ENCODE measurements around the gene SLC3A2.

The SLC3A2 gene

GRCh38 chr11:62925308-62925707 is 44.6 kb downstream of the SLC3A2 start:
- Histone ChIP-seq H2BK5ac (ENCODE audit: low read depth, low read length, poor library complexity) (no peak overlapping the region), H3K9ac (ENCODE audit: low read length) (no peak overlapping the region), H2AFZ (ENCODE audit: insufficient read depth, low read length, poor library complexity) (no peak overlapping the region), H2AK5ac (ENCODE audit: low read length) (no peak overlapping the region), H2BK12ac (ENCODE audit: low read length) (no peak overlapping the region), H3K4me2 (ENCODE audit: low read length) (peak overlapping the region; percentile 68), H2BK120ac (ENCODE audit: insufficient read depth, low read length, poor library complexity) (no peak overlapping the region), H3K36me3 (ENCODE audit: control insufficient read depth in 1 of 2, insufficient read depth in 2 of 2, low read length in 2 of 2) (no peaks in the 10 kb centered on the region), H3K27ac (ENCODE audit: low read depth, low read length) (no peak overlapping the region), H3K4me1 (ENCODE audit: control insufficient read depth in 1 of 2, insufficient read depth in 2 of 2, low read length in 2 of 2) (peaks cover 20 to 22% of the 10 kb centered on the region in 2 experiments), H3K9me3 (ENCODE audit: insufficient read depth, low read depth, low read length) (no peaks in the 10 kb centered on the region), H3K79me1 (ENCODE audit: low read length) (no peaks in the 10 kb centered on the region), H3K14ac (ENCODE audit: low read length) (no peak overlapping the region), H3K23ac (ENCODE audit: low read length) (no peak overlapping the region), H3K4ac (ENCODE audit: low read depth, low read length) (no peak overlapping the region), H4K8ac (ENCODE audit: low read depth, low read length) (no peak overlapping the region), H3K27me3 (ENCODE audit: insufficient read depth, low read length) (peaks cover 26% of the 10 kb centered on the region), H3K79me2 (ENCODE audit: control insufficient read depth, insufficient read depth, low read length, poor library complexity) (no peaks in the 10 kb centered on the region), H4K91ac (ENCODE audit: low read depth, low read length) (no peak overlapping the region), H3K18ac (ENCODE audit: low read length) (no peak overlapping the region), H4K12ac (ENCODE audit: low read depth, low read length) (no peak overlapping the region), H3K4me3 (ENCODE audit: low read depth, low read length) (no peak overlapping the region)
- no CpG with 5 or more reads among the region's 14 CpGs for WGBS (ENCODE audit: extremely low coverage, insufficient coverage, insufficient read length)
- DNase-seq, result peak; percentile 97

GRCh38 chr11:62925745-62926679 is 45.3 kb downstream of the SLC3A2 start:
- H3K4me2 ChIP-seq (ENCODE audit: low read length), result peak overlapping the region; percentile 68
- H3K9ac ChIP-seq (ENCODE audit: low read length), result no peak overlapping the region
- DNase-seq, result peak in 1 of 2 donors; percentile 24
- H2AK5ac ChIP-seq (ENCODE audit: low read length), result no peak overlapping the region
- no peak overlapping the region for H3K14ac ChIP-seq (ENCODE audit: low read length)
- H3K4ac ChIP-seq (ENCODE audit: low read depth, low read length), result no peak overlapping the region
- H4K12ac ChIP-seq (ENCODE audit: low read depth, low read length), result no peak overlapping the region
- H3K27ac ChIP-seq (ENCODE audit: low read depth, low read length), result no peak overlapping the region
- H3K27me3 ChIP-seq (ENCODE audit: insufficient read depth, low read length), result peaks cover 26% of the 10 kb centered on the region
- no peaks in the 10 kb centered on the region for H3K79me1 ChIP-seq (ENCODE audit: low read length)
- H2BK12ac ChIP-seq (ENCODE audit: low read length), result no peak overlapping the region
- H3K4me3 ChIP-seq (ENCODE audit: low read depth, low read length), result no peak overlapping the region
- no peak overlapping the region for H2BK120ac ChIP-seq (ENCODE audit: insufficient read depth, low read length, poor library complexity)
- H3K79me2 ChIP-seq (ENCODE audit: control insufficient read depth, insufficient read depth, low read length, poor library complexity), result no peaks in the 10 kb centered on the region
- no peak overlapping the region for H4K8ac ChIP-seq (ENCODE audit: low read depth, low read length)
- no peak overlapping the region for H3K23ac ChIP-seq (ENCODE audit: low read length)
- no CpG with 5 or more reads among the region's 71 CpGs for WGBS (ENCODE audit: extremely low coverage, insufficient coverage, insufficient read length)
- H4K91ac ChIP-seq (ENCODE audit: low read depth, low read length), result no peak overlapping the region
- H3K36me3 ChIP-seq (ENCODE audit: control insufficient read depth in 1 of 2, insufficient read depth in 2 of 2, low read length in 2 of 2), result no peaks in the 10 kb centered on the region
- no peaks in the 10 kb centered on the region for H3K9me3 ChIP-seq (ENCODE audit: insufficient read depth, low read depth, low read length)
- H3K4me1 ChIP-seq (ENCODE audit: control insufficient read depth in 1 of 2, insufficient read depth in 2 of 2, low read length in 2 of 2), result peaks cover 20 to 22% of the 10 kb centered on the region in 2 experiments
- H2BK5ac ChIP-seq (ENCODE audit: low read depth, low read length, poor library complexity), result no peak overlapping the region
- peak overlapping the region; percentile 47 for H2AFZ ChIP-seq (ENCODE audit: insufficient read depth, low read length, poor library complexity)
- no peak overlapping the region for H3K18ac ChIP-seq (ENCODE audit: low read length)

GRCh38 chr11:62926680-62927455 is 46.2 kb downstream of the SLC3A2 start:
- Histone ChIP-seq H3K27ac (ENCODE audit: low read depth, low read length) (no peak overlapping the region), H3K4me1 (ENCODE audit: control insufficient read depth in 1 of 2, insufficient read depth in 2 of 2, low read length in 2 of 2) (peaks cover 20 to 22% of the 10 kb centered on the region in 2 experiments), H3K36me3 (ENCODE audit: control insufficient read depth in 1 of 2, insufficient read depth in 2 of 2, low read length in 2 of 2) (no peaks in the 10 kb centered on the region), H4K91ac (ENCODE audit: low read depth, low read length) (no peak overlapping the region), H2AFZ (ENCODE audit: insufficient read depth, low read length, poor library complexity) (peak overlapping the region; percentile 47), H3K27me3 (ENCODE audit: insufficient read depth, low read length) (peaks cover 26% of the 10 kb centered on the region), H2AK5ac (ENCODE audit: low read length) (no peak overlapping the region), H3K79me1 (ENCODE audit: low read length) (no peaks in the 10 kb centered on the region), H3K18ac (ENCODE audit: low read length) (no peak overlapping the region), H3K4me3 (ENCODE audit: low read depth, low read length) (no peak overlapping the region), H4K12ac (ENCODE audit: low read depth, low read length) (no peak overlapping the region), H4K8ac (ENCODE audit: low read depth, low read length) (no peak overlapping the region), H3K4ac (ENCODE audit: low read depth, low read length) (no peak overlapping the region), H2BK120ac (ENCODE audit: insufficient read depth, low read length, poor library complexity) (no peak overlapping the region), H2BK5ac (ENCODE audit: low read depth, low read length, poor library complexity) (no peak overlapping the region), H3K14ac (ENCODE audit: low read length) (no peak overlapping the region), H3K23ac (ENCODE audit: low read length) (peak overlapping the region; percentile 14), H3K9ac (ENCODE audit: low read length) (no peak overlapping the region), H3K79me2 (ENCODE audit: control insufficient read depth, insufficient read depth, low read length, poor library complexity) (no peaks in the 10 kb centered on the region), H3K4me2 (ENCODE audit: low read length) (peak overlapping the region; percentile 68), H2BK12ac (ENCODE audit: low read length) (no peak overlapping the region), H3K9me3 (ENCODE audit: insufficient read depth, low read depth, low read length) (no peaks in the 10 kb centered on the region)
- DNase-seq, result no peak
- no CpG with 5 or more reads among the region's 53 CpGs for whole genome bisulfite sequencing (ENCODE audit: extremely low coverage, insufficient coverage, insufficient read length)

- Histone ChIP-seq H3K14ac (ENCODE audit: low read length) (no peak overlapping the region), H3K23ac (ENCODE audit: low read length) (no peak overlapping the region), H3K18ac (ENCODE audit: low read length) (no peak overlapping the region), H2BK12ac (ENCODE audit: low read length) (no peak overlapping the region), H3K79me2 (ENCODE audit: control insufficient read depth, insufficient read depth, low read length, poor library complexity) (no peaks in the 10 kb centered on the region), H3K4me3 (ENCODE audit: low read depth, low read length) (no peak overlapping the region), H3K79me1 (ENCODE audit: low read length) (no peaks in the 10 kb centered on the region), H3K27me3 (ENCODE audit: insufficient read depth, low read length) (peaks cover 26% of the 10 kb centered on the region), H3K4ac (ENCODE audit: low read depth, low read length) (no peak overlapping the region), H2AK5ac (ENCODE audit: low read length) (no peak overlapping the region), H3K4me2 (ENCODE audit: low read length) (no peak overlapping the region), H2BK120ac (ENCODE audit: insufficient read depth, low read length, poor library complexity) (no peak overlapping the region), H4K8ac (ENCODE audit: low read depth, low read length) (no peak overlapping the region), H3K9ac (ENCODE audit: low read length) (no peak overlapping the region), H4K12ac (ENCODE audit: low read depth, low read length) (no peak overlapping the region), H2BK5ac (ENCODE audit: low read depth, low read length, poor library complexity) (no peak overlapping the region), H3K36me3 (ENCODE audit: control insufficient read depth in 1 of 2, insufficient read depth in 2 of 2, low read length in 2 of 2) (no peaks in the 10 kb centered on the region), H4K91ac (ENCODE audit: low read depth, low read length) (no peak overlapping the region), H3K9me3 (ENCODE audit: insufficient read depth, low read depth, low read length) (no peaks in the 10 kb centered on the region), H3K4me1 (ENCODE audit: control insufficient read depth in 1 of 2, insufficient read depth in 2 of 2, low read length in 2 of 2) (peaks cover 20 to 21% of the 10 kb centered on the region in 2 experiments), H2AFZ (ENCODE audit: insufficient read depth, low read length, poor library complexity) (no peak overlapping the region), H3K27ac (ENCODE audit: low read depth, low read length) (no peak overlapping the region)
- WGBS (ENCODE audit: extremely low coverage, insufficient coverage, insufficient read length), result no CpG with 5 or more reads among the region's 13 CpGs
- no peak for DNase-seq
Observed at GRCh38 chr11:62928011-62928410, 47.3 kb downstream of the SLC3A2 start.
